ENCODE data around the gene SSBP1.

The SSBP1 gene

GRCh38 chr7:141700848-141701371, 37.2 kb upstream of the SSBP1 start:
- Histone ChIP-seq H3K36me3 (ENCODE audit: control insufficient read depth, insufficient read depth, low read length) (no peaks in the 10 kb centered on the region), H3K4me1 (ENCODE audit: control insufficient read depth, insufficient read depth, low read length) (peaks cover 3% of the 10 kb centered on the region), H3K4me3 (ENCODE audit: low read length) (peak overlapping the region; percentile 51), H3K9ac (ENCODE audit: low read length) (no peak overlapping the region), H3K27ac (ENCODE audit: low read depth, low read length) (no peak overlapping the region), H3K27me3 (ENCODE audit: control insufficient read depth, insufficient read depth, low read length) (no peaks in the 10 kb centered on the region)

GRCh38 chr7:141701489-141702046, 36.6 kb upstream of the SSBP1 start:
- peaks cover 3% of the 10 kb centered on the region for H3K4me1 ChIP-seq (ENCODE audit: control insufficient read depth, insufficient read depth, low read length)
- peak overlapping the region; percentile 57 for H3K27ac ChIP-seq (ENCODE audit: low read depth, low read length)
- H3K9ac ChIP-seq (ENCODE audit: low read length), result peak overlapping the region; percentile 7
- no peaks in the 10 kb centered on the region for H3K27me3 ChIP-seq (ENCODE audit: control insufficient read depth, insufficient read depth, low read length)
- no peaks in the 10 kb centered on the region for H3K36me3 ChIP-seq (ENCODE audit: control insufficient read depth, insufficient read depth, low read length)
- H3K4me3 ChIP-seq (ENCODE audit: low read length), result peak overlapping the region; percentile 62

- Histone ChIP-seq H3K27me3 (ENCODE audit: control insufficient read depth, insufficient read depth, low read length) (no peaks in the 10 kb centered on the region), H3K4me1 (ENCODE audit: control insufficient read depth, insufficient read depth, low read length) (peaks cover 3% of the 10 kb centered on the region), H3K27ac (ENCODE audit: low read depth, low read length) (peak within 1 kb of the TSS; percentile 57), H3K9ac (ENCODE audit: low read length) (peak within 1 kb of the TSS; percentile 45), H3K4me3 (ENCODE audit: low read length) (peak within 1 kb of the TSS; percentile 73), H3K36me3 (ENCODE audit: control insufficient read depth, insufficient read depth, low read length) (no peaks in the 10 kb centered on the region)
Observed at GRCh38 chr7:141702047-141702567, 36.1 kb upstream of the SSBP1 start, which contains the start of gene DENND11. TSS of gene DENND11 (minus strand) at chr7:141702166. CDS start at chr7:141702153, 13 bp downstream.

DNA sequence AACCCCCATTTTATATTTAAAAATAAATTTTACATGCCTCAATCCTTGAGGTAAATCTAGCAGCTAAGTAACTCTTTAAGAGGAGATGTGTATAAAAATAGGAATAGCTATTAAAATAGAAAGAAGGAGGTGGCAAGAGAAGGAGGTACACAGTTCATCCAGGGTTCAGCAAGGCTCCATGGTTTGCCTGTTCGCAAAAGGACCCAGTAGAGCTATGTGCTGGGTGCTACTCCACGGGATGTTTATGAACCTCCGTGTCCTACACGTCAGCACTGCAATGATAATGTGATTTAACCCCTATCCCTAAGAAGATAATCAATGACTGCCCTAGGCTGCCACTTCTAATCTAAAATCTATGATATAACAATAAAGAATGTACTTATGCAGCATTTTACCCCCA, 35.3 kb upstream of the SSBP1 start:
- peaks cover 3% of the 10 kb centered on the region for H3K4me1 ChIP-seq (ENCODE audit: control insufficient read depth, insufficient read depth, low read length)
- H3K4me3 ChIP-seq (ENCODE audit: low read length), result peak overlapping the region; percentile 10
- no peaks in the 10 kb centered on the region for H3K36me3 ChIP-seq (ENCODE audit: control insufficient read depth, insufficient read depth, low read length)
- H3K27ac ChIP-seq (ENCODE audit: low read depth, low read length), result no peak overlapping the region
- H3K9ac ChIP-seq (ENCODE audit: low read length), result no peak overlapping the region
- H3K27me3 ChIP-seq (ENCODE audit: control insufficient read depth, insufficient read depth, low read length), result no peaks in the 10 kb centered on the region

- Histone ChIP-seq H3K9ac (ENCODE audit: low read length) (no peak overlapping the region), H3K36me3 (ENCODE audit: control insufficient read depth, insufficient read depth, low read length) (no peaks in the 10 kb centered on the region), H3K27ac (ENCODE audit: low read depth, low read length) (no peak overlapping the region), H3K27me3 (ENCODE audit: control insufficient read depth, insufficient read depth, low read length) (no peaks in the 10 kb centered on the region), H3K4me1 (ENCODE audit: control insufficient read depth, insufficient read depth, low read length) (peaks cover 3% of the 10 kb centered on the region), H3K4me3 (ENCODE audit: low read length) (no peak overlapping the region)
Observed at GRCh38 chr7:141704112-141704511, 34.0 kb upstream of the SSBP1 start.

DNA sequence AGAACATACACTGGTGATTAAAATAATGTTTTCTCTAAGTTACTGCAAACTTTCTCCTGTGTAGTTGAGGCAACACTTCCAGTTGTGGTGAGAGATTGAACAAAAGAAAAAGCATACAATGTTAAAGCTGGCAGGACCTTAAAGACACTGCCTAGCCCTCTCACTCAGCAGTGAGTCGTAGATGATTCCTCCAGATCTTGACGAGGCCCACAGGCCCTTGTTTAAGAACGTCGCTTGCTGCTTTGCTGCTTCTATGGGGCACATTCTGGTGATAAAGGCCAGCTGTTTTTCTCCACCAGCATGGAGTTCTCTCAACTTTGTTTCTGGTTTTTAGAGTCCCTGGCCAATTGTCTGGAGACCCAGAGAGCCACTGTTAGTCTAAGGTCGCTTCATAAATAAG, 33.4 kb upstream of the SSBP1 start:
- Histone ChIP-seq H3K4me1 (ENCODE audit: control insufficient read depth, insufficient read depth, low read length) (peaks cover 3% of the 10 kb centered on the region), H3K27ac (ENCODE audit: low read depth, low read length) (no peak overlapping the region), H3K36me3 (ENCODE audit: control insufficient read depth, insufficient read depth, low read length) (no peaks in the 10 kb centered on the region), H3K9ac (ENCODE audit: low read length) (no peak overlapping the region), H3K4me3 (ENCODE audit: low read length) (no peak overlapping the region), H3K27me3 (ENCODE audit: control insufficient read depth, insufficient read depth, low read length) (no peaks in the 10 kb centered on the region)

DNA sequence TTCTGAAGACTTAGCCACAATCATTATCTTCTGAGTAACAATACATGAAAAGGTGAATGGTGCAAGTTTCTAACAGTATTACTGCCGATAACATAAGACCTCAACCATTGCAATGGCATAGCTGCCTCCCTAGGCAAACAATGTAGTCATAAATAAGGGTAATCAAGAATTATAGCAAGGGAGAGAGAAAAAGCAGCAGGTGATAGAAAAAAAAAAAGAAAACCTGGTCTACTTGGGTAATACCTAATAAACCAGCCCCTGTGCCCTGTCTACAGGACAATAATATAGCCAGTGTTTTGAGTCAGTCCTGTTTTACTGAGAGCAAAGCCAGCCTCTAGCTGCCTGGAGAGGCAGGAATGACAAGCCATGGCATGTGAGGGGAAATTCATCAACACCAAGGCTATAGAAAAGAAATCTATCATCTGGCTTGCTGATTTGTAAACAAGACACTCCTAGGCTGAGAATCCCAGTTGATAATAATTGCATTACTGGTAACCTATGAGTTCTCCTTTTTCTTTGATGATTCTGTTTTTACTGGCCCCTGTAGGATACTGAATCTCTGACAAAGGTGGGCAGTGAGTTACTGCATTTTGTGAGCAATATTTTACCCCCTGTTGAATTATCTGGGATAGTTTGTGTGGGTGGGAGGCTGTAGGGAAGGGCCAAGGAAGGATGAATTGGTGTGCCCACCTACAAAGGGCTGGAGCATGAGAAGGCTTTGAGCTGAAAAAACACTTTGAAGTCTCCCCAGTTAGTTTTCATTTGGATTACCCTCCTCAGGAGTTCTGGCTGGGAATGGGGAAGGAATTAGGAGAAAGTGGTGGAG, 31.7 kb upstream of the SSBP1 start:
- H3K9ac ChIP-seq (ENCODE audit: low read length), result no peak overlapping the region
- H3K36me3 ChIP-seq (ENCODE audit: control insufficient read depth, insufficient read depth, low read length), result no peaks in the 10 kb centered on the region
- H3K27me3 ChIP-seq (ENCODE audit: control insufficient read depth, insufficient read depth, low read length), result no peaks in the 10 kb centered on the region
- H3K4me3 ChIP-seq (ENCODE audit: low read length), result no peak overlapping the region
- H3K27ac ChIP-seq (ENCODE audit: low read depth, low read length), result no peak overlapping the region
- H3K4me1 ChIP-seq (ENCODE audit: control insufficient read depth, insufficient read depth, low read length), result peaks cover 3% of the 10 kb centered on the region

- Histone ChIP-seq H3K9ac (ENCODE audit: low read length) (no peak within 1 kb of the TSS), H3K4me3 (ENCODE audit: low read length) (no peak within 1 kb of the TSS), H3K36me3 (ENCODE audit: control insufficient read depth, insufficient read depth, low read length) (no peaks in the 10 kb centered on the region), H3K27me3 (ENCODE audit: control insufficient read depth, insufficient read depth, low read length) (no peaks in the 10 kb centered on the region), H3K4me1 (ENCODE audit: control insufficient read depth, insufficient read depth, low read length) (no peaks in the 10 kb centered on the region), H3K27ac (ENCODE audit: low read depth, low read length) (no peak within 1 kb of the TSS)
Observed at GRCh38 chr7:141708351-141708750, 29.8 kb upstream of the SSBP1 start, which contains the start of gene WEE2. TSS of gene WEE2 (plus strand) at chr7:141708353. CDS start at chr7:141708759, 406 bp downstream.

GRCh38 chr7:141709318-141709717, 28.8 kb upstream of the SSBP1 start:
- H3K9ac ChIP-seq (ENCODE audit: low read length), result no peak overlapping the region
- H3K36me3 ChIP-seq (ENCODE audit: control insufficient read depth, insufficient read depth, low read length), result no peaks in the 10 kb centered on the region
- H3K4me1 ChIP-seq (ENCODE audit: control insufficient read depth, insufficient read depth, low read length), result no peaks in the 10 kb centered on the region
- H3K27me3 ChIP-seq (ENCODE audit: control insufficient read depth, insufficient read depth, low read length), result no peaks in the 10 kb centered on the region
- H3K4me3 ChIP-seq (ENCODE audit: low read length), result no peak overlapping the region
- H3K27ac ChIP-seq (ENCODE audit: low read depth, low read length), result no peak overlapping the region

DNA sequence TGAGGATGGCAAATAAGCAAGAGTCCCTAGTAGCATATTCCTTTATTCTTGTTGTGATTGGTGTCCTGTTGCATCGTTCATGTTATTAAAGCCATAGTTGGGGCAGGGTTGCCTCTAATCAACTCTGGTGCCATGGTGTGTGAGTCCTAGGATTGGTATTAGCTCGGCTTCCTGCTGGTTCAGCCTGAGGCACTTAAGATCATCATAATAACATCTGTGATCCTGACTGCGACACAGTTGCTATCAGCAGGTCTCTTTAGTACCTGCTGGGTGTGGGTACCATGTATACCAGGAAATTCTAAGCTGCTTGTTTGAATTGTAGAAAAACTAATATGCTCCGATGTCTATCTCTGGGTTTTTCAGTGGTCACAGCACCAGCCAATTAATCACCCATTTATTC, 28.4 kb upstream of the SSBP1 start:
- Histone ChIP-seq H3K4me3 (ENCODE audit: low read length) (no peak overlapping the region), H3K4me1 (ENCODE audit: control insufficient read depth, insufficient read depth, low read length) (no peaks in the 10 kb centered on the region), H3K27ac (ENCODE audit: low read depth, low read length) (no peak overlapping the region), H3K27me3 (ENCODE audit: control insufficient read depth, insufficient read depth, low read length) (no peaks in the 10 kb centered on the region), H3K36me3 (ENCODE audit: control insufficient read depth, insufficient read depth, low read length) (no peaks in the 10 kb centered on the region), H3K9ac (ENCODE audit: low read length) (no peak overlapping the region)

- no peaks in the 10 kb centered on the region for H3K27me3 ChIP-seq (ENCODE audit: control insufficient read depth, insufficient read depth, low read length)
- no peak overlapping the region for H3K27ac ChIP-seq (ENCODE audit: low read depth, low read length)
- no peak overlapping the region for H3K4me3 ChIP-seq (ENCODE audit: low read length)
- no peaks in the 10 kb centered on the region for H3K36me3 ChIP-seq (ENCODE audit: control insufficient read depth, insufficient read depth, low read length)
- no peak overlapping the region for H3K9ac ChIP-seq (ENCODE audit: low read length)
- H3K4me1 ChIP-seq (ENCODE audit: control insufficient read depth, insufficient read depth, low read length), result no peaks in the 10 kb centered on the region
Observed at GRCh38 chr7:141710301-141710700, 27.9 kb upstream of the SSBP1 start.

DNA sequence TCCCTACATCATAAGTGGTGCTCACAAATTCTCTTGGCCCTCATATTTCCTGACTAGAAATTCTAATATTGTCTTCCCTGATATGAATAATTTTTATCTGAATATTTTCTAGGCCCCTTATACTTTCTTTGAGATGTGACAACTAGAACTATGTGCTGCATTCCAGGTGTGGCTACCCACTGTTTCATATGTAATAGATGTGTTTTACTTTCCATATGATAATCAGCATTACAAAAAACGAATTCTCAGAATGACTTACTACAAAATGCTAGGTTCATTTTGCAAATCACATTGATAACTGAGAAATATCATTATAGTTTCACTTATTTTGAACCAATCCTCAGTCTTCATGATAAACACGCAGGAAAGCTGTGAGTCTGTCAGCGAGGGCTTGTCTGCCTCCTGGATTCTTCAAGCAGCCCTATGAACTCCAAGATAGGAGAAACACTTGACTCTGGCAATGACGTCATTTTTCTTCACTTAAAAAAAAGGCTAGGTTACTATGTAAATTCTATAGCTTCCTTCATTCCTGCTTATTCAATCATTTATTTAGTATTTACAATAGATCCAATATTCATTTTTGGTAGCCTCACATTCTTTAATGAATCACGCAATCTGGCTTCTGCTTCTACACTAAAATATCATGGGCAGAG, 25.4 kb upstream of the SSBP1 start:
- Histone ChIP-seq H3K27ac (ENCODE audit: low read depth, low read length) (no peak overlapping the region), H3K4me1 (ENCODE audit: control insufficient read depth, insufficient read depth, low read length) (no peaks in the 10 kb centered on the region), H3K36me3 (ENCODE audit: control insufficient read depth, insufficient read depth, low read length) (no peaks in the 10 kb centered on the region), H3K4me3 (ENCODE audit: low read length) (no peak overlapping the region), H3K27me3 (ENCODE audit: control insufficient read depth, insufficient read depth, low read length) (no peaks in the 10 kb centered on the region), H3K9ac (ENCODE audit: low read length) (no peak overlapping the region)
